Loucy (cell line): Measurements from ENCODE around the gene FHIT.

ENCODE experiments used
- CTCF ChIP-seq: fragments of 200-600 bp; sonication (generic); conservative IDR thresholded peaks from 2 replicates; pipeline ENCODE4 v1.5.1; 2014; ENCODE audit warnings: mild to moderate bottlenecking, antibody characterized with exemption, low read length
- EZH2phosphoT487 ChIP-seq: fragments of 200-600 bp; IDR thresholded peaks from 2 replicates; pipeline ENCODE4 v1.6.1; 2018; ENCODE audit warnings: antibody characterized with exemption, mild to moderate bottlenecking, moderate library complexity, borderline replicate concordance

GRCh38 chr3:61053781-61054496, 197.3 kb downstream of the FHIT start:
- TF ChIP-seq CTCF (no peak), EZH2phosphoT487 (no peak)
